Amygdala (tissue), 56 donors: ENCODE measurements around the gene FBXL15.

ENCODE experiments used
- DNase-seq, 56 donors: peaks; one replicate each; lab custom pipeline; 2025; lab: John Stamatoyannopoulos, UW

Gene FBXL15

GRCh38 chr10:102409604-102410428, 10.8 kb upstream of the FBXL15 start:
- peak in 1 of 56 donors; percentile 50 for DNase-seq

- DNase-seq, result peak in 32 of 56 donors; percentile 7 to 76 (median 44)
Measured at GRCh38 chr10:102410429-102411073, 10.1 kb upstream of the FBXL15 start.

- DNase-seq, result no peak
Measured at GRCh38 chr10:102411341-102412255, 9.0 kb upstream of the FBXL15 start.

- no peak for DNase-seq
Measured at GRCh38 chr10:102412293-102412692, 8.3 kb upstream of the FBXL15 start.

GRCh38 chr10:102413053-102413705, 7.5 kb upstream of the FBXL15 start:
- DNase-seq, result peak in 23 of 56 donors; percentile 6 to 40 (median 28)

- DNase-seq, result no peak
Measured at GRCh38 chr10:102413806-102414561, 6.7 kb upstream of the FBXL15 start.

GRCh38 chr10:102414749-102415148, 5.9 kb upstream of the FBXL15 start:
- DNase-seq, result no peak

GRCh38 chr10:102416283-102416682, 4.4 kb upstream of the FBXL15 start:
- DNase-seq, result no peak

- DNase-seq, result no peak
Measured at GRCh38 chr10:102416695-102417094, 3.9 kb upstream of the FBXL15 start.

- DNase-seq, result peak in 10 of 56 donors; percentile 9 to 48 (median 34)
Measured at GRCh38 chr10:102418622-102419268, 1.9 kb upstream of the FBXL15 start, which contains the start of gene PSD. PSD (minus strand) TSS chr10:102418785; CDS start chr10:102417038, 1,747 bp downstream.

- peak in 46 of 56 donors; percentile 18 to 81 (median 53) for DNase-seq
Measured at GRCh38 chr10:102419269-102420180, 1.1 kb upstream of the FBXL15 start.

- no peak for DNase-seq
Measured at GRCh38 chr10:102420181-102420713, 389 bp upstream of the FBXL15 start.

GRCh38 chr10:102421507-102421756, 796 bp downstream of the FBXL15 start:
- peak in 1 of 56 donors; percentile 54 for DNase-seq

GRCh38 chr10:102421757-102422512, 1.3 kb downstream of the FBXL15 start:
- DNase-seq, result peak in 2 of 56 donors; percentile 29 to 56

- peak in 44 of 56 donors; percentile 12 to 78 (median 46) for DNase-seq
Measured at GRCh38 chr10:102422545-102423129, 2.0 kb downstream of the FBXL15 start.

GRCh38 chr10:102423372-102423968, 2.8 kb downstream of the FBXL15 start:
- no peak for DNase-seq
